ENCODE data around the gene GABBR2. TPM values are rescaled to one million over a fixed set of nuclear protein-coding genes. Genes with fewer than 3 reads are reported as not detected.

The GABBR2 gene
- total RNA-seq, result not detected

DNA sequence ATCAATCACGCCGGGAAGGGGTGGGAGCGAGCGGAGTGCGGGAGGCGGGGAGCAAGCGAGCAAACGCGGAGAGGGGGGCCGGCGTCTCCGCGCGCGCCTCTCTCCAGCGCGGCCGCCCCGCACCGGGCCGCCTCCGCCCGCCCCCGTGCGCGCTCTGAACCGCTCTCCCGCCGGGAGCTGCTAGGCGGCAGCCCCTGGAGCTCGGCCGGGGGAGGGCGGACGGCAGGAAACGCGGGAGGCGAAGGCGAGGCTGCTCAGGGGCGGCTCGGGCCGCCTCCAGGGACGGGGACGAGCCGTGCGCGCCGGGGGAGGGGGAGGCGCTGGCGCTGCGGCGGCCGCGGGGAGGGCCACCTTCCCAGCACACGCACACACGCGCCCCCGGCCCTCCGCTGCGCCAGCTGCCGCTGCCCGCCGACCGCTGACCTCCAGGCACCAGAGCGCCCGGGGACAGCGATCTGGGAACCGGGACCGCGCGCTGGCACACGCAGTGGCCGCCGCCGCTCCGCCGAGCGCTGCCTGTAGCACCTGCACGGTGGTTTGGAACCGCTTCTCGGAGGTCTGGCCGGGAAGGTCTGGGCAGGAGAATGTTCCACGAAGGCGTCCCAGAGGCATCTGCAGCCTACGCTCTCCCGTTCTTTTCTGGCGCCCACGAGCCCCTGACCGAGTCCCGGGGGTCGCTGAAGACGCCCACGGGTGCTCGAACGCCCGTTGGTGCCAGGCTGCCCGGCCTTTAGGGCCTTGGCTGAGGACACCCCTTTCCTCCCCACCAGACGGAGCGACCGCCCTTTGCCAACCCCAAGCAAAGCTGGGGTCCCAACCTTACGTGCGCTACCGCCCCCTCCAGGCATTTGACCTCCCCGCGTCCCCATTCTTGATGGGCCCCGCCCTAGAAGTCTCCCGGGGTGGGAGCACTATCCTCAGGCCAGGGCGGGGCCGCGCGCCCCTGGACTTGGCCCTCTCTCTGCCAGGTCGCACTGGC lies at the start of gene GABBR2:
Gene GABBR2 (minus strand): TSS at position 3 of the 979 bp plus-strand sequence. CDS start 198 bp downstream, outside the sequence.
- DNase-seq (no peak), ATAC-seq (no peak)
- peaks cover 5% of the 10 kb centered on the region for H3K4me1 Mint-ChIP-seq
- H3K27ac Mint-ChIP-seq, result no peak within 1 kb of the TSS
- no peak within 1 kb of the TSS for H3K4me3 Mint-ChIP-seq
- H3K9me3 Mint-ChIP-seq (ENCODE audit: low read depth), result no peaks in the 10 kb centered on the region
- no peaks in the 10 kb centered on the region for H3K36me3 Mint-ChIP-seq
- CTCF ChIA-PET, result no interaction called here
- peaks cover 74% of the 10 kb centered on the region for H3K27me3 Mint-ChIP-seq

DNA sequence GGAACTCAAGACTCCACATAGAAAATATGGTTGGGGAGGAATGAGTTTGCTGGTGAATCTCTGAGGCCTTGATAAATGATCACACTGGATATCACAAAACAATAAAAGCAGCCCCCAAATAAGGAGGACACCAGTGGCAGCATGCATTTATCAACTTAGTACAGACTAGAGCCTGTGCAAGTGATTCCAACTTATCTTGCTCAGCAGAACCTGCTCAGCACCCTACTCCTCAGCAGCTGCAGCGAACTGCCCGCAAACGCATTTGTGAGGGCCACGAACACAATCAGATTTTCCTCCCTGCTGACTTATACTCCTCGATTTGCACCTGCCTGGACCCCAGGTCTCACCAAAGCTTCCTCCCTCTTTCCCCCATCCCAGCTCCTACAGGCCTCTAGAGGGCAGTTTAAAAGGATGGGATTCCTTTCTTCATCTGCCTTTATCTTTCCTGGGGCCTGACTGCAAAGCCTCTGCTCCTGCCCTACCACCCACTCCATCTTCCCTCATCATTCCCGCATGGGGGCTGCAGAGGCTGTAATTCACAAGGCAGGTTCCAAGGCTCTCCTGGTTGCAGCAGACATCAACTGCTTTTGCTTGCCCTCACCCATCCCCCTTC lies 46.4 kb upstream of the GABBR2 start:
- no peak overlapping the region for H3K4me3 Mint-ChIP-seq
- ATAC-seq (no peak), DNase-seq (no peak)
- peaks cover 4% of the 10 kb centered on the region for H3K4me1 Mint-ChIP-seq
- peaks cover 2% of the 10 kb centered on the region for H3K9me3 Mint-ChIP-seq (ENCODE audit: low read depth)
- H3K27ac Mint-ChIP-seq, result no peak overlapping the region
- CTCF ChIA-PET, result interaction anchor here (0.8 kb wide), 1 partner anchor 47 kb away, joined by 3 read pairs; no protein-coding TSS in a partner anchor
- peaks cover 7% of the 10 kb centered on the region for H3K36me3 Mint-ChIP-seq
- H3K27me3 Mint-ChIP-seq, result no peaks in the 10 kb centered on the region

DNA sequence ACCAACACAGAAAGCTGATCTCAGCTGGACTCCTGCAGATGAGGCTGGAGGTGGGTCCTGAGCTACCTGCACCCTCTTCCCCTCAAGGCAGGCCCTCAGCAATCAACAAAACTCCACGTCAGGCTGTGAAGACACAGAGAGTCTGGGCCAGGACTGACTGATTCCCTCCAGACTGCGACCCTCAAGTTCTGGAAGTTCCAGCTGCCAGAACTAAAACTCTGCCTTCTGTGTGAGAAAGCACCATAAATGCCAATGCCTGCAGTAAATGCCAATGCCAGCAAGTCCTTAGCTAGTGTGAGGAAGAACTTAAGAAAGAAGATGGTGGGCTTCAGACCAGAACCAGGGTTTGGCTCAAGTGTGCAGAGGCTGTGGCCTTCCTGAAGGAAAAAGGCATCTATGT lies 42.5 kb upstream of the GABBR2 start:
- no peaks in the 10 kb centered on the region for H3K9me3 Mint-ChIP-seq (ENCODE audit: low read depth)
- H3K4me1 Mint-ChIP-seq, result no peaks in the 10 kb centered on the region
- CTCF ChIA-PET, result interaction anchor here (1.0 kb wide), 1 partner anchor 10 kb away, joined by 3 read pairs; no protein-coding TSS in a partner anchor
- H3K27me3 Mint-ChIP-seq, result no peaks in the 10 kb centered on the region
- DNase-seq (no peak), ATAC-seq (no peak)
- no peak overlapping the region for H3K27ac Mint-ChIP-seq
- H3K4me3 Mint-ChIP-seq, result no peak overlapping the region
- no peaks in the 10 kb centered on the region for H3K36me3 Mint-ChIP-seq

DNA sequence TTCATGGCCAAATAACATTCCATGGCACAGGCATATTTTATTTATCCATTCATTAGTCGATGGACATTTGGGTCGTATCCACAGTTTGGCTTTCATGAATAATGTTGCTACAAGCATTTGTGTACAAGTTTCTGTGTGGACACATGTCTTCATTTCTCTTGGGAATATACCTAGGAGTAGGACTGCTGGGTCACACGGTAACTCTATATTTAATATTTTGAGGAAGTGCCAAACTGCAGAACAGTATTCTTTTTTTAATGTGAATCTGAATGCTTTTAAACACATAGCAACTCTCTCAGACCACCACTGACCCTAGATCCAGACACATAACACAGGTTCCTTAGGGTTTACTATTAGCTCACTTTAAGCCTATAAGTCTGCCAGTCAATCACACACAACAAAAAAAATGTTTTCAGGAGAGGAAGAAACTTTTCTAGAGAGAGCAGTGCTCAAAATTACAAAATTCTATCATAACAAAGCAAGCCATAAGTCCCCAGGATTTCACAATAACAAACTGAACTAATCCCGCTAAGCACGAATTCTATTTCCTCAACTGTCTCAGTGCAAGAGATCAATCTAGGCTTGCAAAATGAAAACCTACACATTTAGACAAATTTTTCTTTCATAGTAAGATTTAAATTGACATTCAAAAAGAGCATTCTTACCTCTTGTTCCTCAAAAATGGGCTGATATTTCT lies 41.8 kb upstream of the GABBR2 start:
- DNase-seq, result no peak
- CTCF ChIA-PET, result interaction anchor here (1.0 kb wide), 1 partner anchor 11 kb away, joined by 3 read pairs; no protein-coding TSS in a partner anchor
- H3K36me3 Mint-ChIP-seq, result no peaks in the 10 kb centered on the region

DNA sequence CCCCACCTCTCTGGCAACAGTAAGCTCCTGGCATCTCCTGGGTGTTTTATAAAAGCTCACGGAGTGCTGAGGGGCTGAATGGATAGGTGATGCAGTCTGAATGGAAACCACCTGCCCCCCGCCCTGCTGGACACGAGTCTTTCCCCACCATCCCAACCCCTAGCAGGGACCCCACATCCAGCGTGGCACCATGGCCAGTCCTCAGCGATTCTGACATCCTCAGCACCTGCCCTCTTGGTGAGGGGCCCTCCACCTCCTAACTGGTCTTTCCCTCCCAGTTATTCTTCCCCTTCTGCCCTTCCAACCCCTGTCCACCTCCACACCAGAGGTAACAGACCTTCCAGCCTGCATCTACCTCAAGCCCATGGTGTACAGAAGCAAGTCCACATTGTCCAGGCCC lies 38.7 kb upstream of the GABBR2 start:
- H3K27me3 Mint-ChIP-seq, result no peaks in the 10 kb centered on the region
- no peaks in the 10 kb centered on the region for H3K36me3 Mint-ChIP-seq
- CTCF ChIA-PET, result no interaction called here
- H3K9me3 Mint-ChIP-seq (ENCODE audit: low read depth), result no peaks in the 10 kb centered on the region
- no peak overlapping the region for H3K27ac Mint-ChIP-seq
- ATAC-seq, result no peak
- H3K4me1 Mint-ChIP-seq, result no peaks in the 10 kb centered on the region
- no peak overlapping the region for H3K4me3 Mint-ChIP-seq
- DNase-seq, result no peak

More for the DNA sequence above, 41.8 kb upstream of the GABBR2 start:
- no peak for ATAC-seq
- Mint-ChIP-seq H3K27ac (no peak overlapping the region), H3K9me3 (ENCODE audit: low read depth) (no peaks in the 10 kb centered on the region), H3K4me3 (no peak overlapping the region), H3K4me1 (no peaks in the 10 kb centered on the region), H3K27me3 (no peaks in the 10 kb centered on the region)

DNA sequence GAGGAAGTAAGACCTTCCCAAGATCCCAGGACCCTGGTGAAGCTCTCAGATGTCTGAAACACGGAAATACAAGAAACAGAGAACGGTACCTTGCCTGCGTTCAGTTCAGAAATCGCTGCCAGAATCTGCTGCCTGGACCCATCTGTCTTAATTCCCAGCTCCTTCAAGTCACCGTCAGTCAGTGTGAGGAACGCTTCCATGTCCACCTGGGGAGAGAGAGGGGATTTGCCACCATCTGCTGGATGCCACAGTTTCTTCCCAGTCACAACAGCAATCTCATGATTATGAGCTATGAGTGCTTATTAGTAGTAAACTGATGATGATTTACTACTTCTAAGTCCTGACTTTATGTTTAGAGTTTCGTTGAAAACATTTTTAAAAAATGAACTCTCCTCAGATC lies 36.7 kb upstream of the GABBR2 start:
- CTCF ChIA-PET, result interaction anchor here (1.2 kb wide), 1 partner anchor 21 kb away, joined by 3 read pairs; no protein-coding TSS in a partner anchor
- no peaks in the 10 kb centered on the region for H3K36me3 Mint-ChIP-seq
- no peaks in the 10 kb centered on the region for H3K27me3 Mint-ChIP-seq

DNA sequence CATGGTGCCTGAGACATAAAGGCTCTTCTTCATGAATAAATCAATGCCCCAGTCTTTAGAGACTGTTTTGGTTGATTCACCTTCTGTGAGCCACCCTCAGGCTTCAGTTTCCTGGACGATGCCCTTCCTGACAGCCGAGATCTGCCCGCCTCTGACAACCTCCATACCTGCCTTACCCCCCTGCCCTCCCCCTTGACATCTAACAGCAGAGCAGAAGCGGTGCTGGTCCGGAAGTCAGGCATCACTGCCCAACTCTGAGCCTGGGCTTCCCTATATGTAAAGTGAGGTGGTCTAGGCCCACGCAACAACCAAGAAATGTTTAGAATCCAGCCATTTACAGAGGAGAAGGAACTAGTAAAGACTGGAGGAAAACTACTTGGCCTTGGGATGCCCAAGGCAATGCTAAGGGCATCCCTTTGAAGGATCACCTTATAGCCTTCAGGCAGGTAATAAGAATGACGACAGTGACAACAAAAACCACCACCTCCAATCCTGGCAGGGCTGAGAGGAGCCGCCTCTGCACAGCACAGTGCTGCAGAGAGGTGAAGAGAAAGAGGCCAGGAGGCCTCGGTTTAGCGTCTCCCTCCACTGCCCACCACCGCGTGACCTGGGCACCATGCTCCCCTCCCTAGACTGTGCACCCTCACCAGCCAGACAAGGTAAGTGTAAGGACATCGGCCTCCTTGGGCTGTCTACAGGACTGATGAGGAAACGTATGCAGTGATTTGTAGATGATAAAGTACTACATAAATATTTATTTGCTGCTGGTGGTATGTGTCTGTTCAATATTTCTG lies 35.3 kb upstream of the GABBR2 start:
- H3K27ac Mint-ChIP-seq, result no peak overlapping the region
- no peak for ATAC-seq
- no peaks in the 10 kb centered on the region for H3K36me3 Mint-ChIP-seq
- no peak overlapping the region for H3K4me3 Mint-ChIP-seq
- CTCF ChIA-PET, result no interaction called here
- no peak for DNase-seq
- no peaks in the 10 kb centered on the region for H3K4me1 Mint-ChIP-seq
- no peaks in the 10 kb centered on the region for H3K9me3 Mint-ChIP-seq (ENCODE audit: low read depth)
- H3K27me3 Mint-ChIP-seq, result no peaks in the 10 kb centered on the region

More for the DNA sequence above, 36.7 kb upstream of the GABBR2 start:
- no peaks in the 10 kb centered on the region for H3K4me1 Mint-ChIP-seq
- H3K27ac Mint-ChIP-seq, result no peak overlapping the region
- DNase-seq (no peak), ATAC-seq (no peak)
- no peaks in the 10 kb centered on the region for H3K9me3 Mint-ChIP-seq (ENCODE audit: low read depth)
- no peak overlapping the region for H3K4me3 Mint-ChIP-seq

DNA sequence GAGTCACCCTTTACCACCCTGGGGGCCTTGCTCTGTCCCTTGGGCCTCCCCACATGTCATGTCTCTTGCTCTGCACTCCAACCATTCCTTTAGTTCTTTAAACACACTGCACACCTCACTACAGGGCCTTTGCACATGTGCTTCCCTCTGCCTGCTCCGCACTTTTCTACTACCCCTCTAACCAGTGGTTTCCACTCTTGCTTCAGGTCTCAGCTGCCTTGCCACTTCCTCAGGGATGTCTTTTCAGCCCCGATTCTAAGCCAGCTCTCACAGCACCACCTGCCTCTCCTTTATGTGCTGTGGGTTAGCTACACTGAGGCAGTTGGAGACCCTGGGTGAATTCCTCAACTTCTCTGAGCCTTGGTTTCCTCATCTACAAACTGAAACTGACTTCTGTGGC lies 34.6 kb upstream of the GABBR2 start:
- no peak for ATAC-seq
- CTCF ChIA-PET, result no interaction called here
- H3K9me3 Mint-ChIP-seq (ENCODE audit: low read depth), result no peaks in the 10 kb centered on the region
- peaks cover 4% of the 10 kb centered on the region for H3K36me3 Mint-ChIP-seq
- no peak overlapping the region for H3K4me3 Mint-ChIP-seq
- no peaks in the 10 kb centered on the region for H3K27me3 Mint-ChIP-seq
- DNase-seq, result no peak
- H3K4me1 Mint-ChIP-seq, result no peaks in the 10 kb centered on the region
- no peak overlapping the region for H3K27ac Mint-ChIP-seq

DNA sequence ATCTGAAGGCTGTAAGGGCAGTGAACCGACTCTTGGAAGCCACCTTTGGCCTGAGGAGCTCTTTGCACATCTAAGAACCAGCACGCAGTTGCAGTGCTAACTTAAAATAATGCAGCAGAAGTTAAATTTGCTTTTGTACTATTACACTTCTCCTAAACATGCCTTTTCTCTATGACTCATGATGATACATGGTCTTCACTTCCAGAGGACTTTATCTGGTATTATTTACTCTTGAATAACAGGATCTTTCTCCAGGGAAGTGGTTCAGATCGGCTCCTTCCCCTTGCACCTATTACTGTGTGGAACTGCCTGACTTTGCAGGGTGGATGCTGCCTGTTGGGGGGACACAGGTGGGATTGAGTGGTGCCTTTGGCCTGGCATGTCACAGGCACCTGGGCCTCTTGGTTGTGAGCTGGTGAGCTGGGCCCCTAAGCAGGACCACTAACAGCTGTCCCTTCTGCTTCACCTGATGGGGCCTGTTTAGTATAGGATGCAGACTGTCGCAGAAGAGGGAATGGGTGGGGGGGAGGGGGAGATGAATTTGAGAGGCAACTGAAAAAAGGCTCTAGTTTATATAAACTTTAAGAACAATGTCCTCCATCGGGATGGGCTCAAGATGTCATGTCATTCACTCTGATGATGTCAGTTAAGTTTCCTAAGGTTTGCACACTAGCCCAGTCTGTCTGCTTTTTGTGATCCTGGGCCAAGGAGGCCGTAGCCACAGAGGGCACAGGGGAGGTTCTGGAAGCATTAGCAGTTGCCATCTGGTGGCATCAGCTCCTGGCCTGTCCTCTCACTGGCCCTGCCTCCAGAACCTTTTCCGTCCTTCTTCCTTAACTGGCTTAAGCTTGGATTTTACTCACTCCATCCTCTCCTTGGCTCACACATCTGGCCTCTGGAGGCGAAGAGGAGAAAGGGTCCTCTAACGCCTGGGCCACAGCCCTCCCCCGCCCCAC lies 33.9 kb upstream of the GABBR2 start:
- CTCF ChIA-PET, result interaction anchor here (0.8 kb wide), 1 partner anchor 32 kb away, joined by 3 read pairs; no protein-coding TSS in a partner anchor
- Mint-ChIP-seq H3K27ac (no peak overlapping the region), H3K27me3 (no peaks in the 10 kb centered on the region), H3K4me3 (no peak overlapping the region), H3K9me3 (ENCODE audit: low read depth) (no peaks in the 10 kb centered on the region), H3K4me1 (no peaks in the 10 kb centered on the region), H3K36me3 (peaks cover 7% of the 10 kb centered on the region)
- ATAC-seq (no peak), DNase-seq (no peak)

DNA sequence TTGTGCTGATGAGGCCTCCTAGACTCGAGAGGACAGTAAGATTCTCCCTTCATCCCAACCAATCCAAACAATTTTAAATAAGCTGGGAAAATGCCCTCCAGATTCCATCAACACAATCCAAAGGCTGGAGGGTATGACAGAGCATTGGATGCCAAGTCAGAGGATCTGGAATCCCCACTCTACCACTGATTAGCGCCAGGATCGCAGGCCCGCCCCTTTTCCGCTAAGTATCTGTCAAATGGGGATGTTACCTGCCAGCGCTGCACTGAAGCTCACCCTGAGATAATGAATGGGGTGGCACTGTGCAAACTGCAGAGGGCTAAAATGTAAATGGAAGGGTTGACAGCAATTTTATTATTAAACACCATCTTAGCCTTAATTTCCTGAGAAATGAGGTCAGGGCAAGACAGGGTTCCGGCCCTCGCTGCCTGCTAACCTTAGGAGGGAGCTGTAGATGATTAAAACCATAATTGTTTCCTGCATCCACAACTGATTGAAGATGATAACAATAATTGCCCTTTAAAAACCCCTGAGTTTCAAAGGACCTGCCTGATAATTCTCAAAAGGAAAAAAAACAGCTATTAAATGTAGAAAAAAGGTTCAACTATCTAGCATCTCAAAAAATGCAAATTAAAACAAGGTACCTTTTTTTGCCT lies 31.6 kb upstream of the GABBR2 start:
- CTCF ChIA-PET, result no interaction called here
- H3K4me3 Mint-ChIP-seq, result no peak overlapping the region
- no peak overlapping the region for H3K27ac Mint-ChIP-seq
- H3K4me1 Mint-ChIP-seq, result no peaks in the 10 kb centered on the region
- no peak for ATAC-seq
- DNase-seq, result no peak
- H3K9me3 Mint-ChIP-seq (ENCODE audit: low read depth), result no peaks in the 10 kb centered on the region
- no peaks in the 10 kb centered on the region for H3K27me3 Mint-ChIP-seq
- H3K36me3 Mint-ChIP-seq, result peaks cover 9% of the 10 kb centered on the region

DNA sequence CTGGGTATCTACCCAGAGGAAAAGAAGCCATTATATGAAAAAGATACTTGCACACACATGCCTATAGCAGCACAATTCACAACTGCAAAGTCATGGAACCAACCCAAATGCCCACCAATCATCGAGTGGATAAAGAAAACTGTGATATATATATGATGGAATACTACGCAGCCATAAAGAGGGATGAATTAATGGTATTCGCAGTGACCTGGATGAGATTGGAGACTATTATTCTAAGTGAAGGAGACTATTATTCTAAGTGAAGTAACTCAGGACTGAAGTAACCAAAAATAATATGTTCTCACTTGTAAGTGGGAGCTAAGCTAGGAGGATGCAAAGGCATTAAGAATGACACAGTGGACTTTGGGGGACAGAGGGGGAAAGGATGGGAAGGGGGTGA lies 30.0 kb upstream of the GABBR2 start:
- CTCF ChIA-PET, result no interaction called here
- ATAC-seq, result no peak
- H3K27ac Mint-ChIP-seq, result no peak overlapping the region
- H3K9me3 Mint-ChIP-seq (ENCODE audit: low read depth), result no peaks in the 10 kb centered on the region
- H3K36me3 Mint-ChIP-seq, result peaks cover 9% of the 10 kb centered on the region
- no peak overlapping the region for H3K4me3 Mint-ChIP-seq
- no peaks in the 10 kb centered on the region for H3K4me1 Mint-ChIP-seq
- no peak for DNase-seq
- no peaks in the 10 kb centered on the region for H3K27me3 Mint-ChIP-seq

DNA sequence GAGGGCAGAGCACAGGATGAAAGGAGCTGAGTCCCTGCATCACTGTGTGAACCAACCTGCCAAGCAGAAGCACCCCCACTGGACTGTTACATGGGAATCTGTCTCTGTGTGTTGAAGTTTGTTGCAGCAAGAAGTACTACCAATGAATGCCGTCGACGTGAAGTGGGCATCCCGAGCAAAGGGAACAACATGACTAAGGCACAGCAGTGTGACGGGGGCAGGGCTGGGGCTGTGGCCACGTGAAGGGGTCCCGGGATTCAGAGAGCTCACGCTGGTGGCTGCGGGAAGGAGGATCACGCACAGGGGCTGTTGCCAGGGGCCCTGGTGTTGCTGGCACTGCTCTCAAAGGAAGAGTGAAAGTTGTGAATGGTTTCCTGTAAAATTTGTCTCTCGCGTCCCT lies 27.5 kb upstream of the GABBR2 start:
- no peak for ATAC-seq
- no peak overlapping the region for H3K4me3 Mint-ChIP-seq
- no peak for DNase-seq
- no peaks in the 10 kb centered on the region for H3K27me3 Mint-ChIP-seq
- no peaks in the 10 kb centered on the region for H3K4me1 Mint-ChIP-seq
- peaks cover 9% of the 10 kb centered on the region for H3K36me3 Mint-ChIP-seq
- H3K9me3 Mint-ChIP-seq (ENCODE audit: low read depth), result no peaks in the 10 kb centered on the region
- CTCF ChIA-PET, result no interaction called here
- H3K27ac Mint-ChIP-seq, result no peak overlapping the region
